GM12878 (cell line): ENCODE measurements around the gene SCNN1G. TPM values are rescaled to one million over a fixed set of nuclear protein-coding genes. Genes with fewer than 3 reads are reported as not detected.

Experiments used
- ATAC-seq: fragments of 200-7000 bp; cut with Tn5 transposase; 3 replicates; pipeline ENCODE4 v1.9.1; 2020; ENCODE audit warnings: mild to moderate bottlenecking, moderate library complexity
- BruUV-seq: library from RNA; stranded (reverse); fragments of 400-500 nt; replicated peaks from 2 replicates; lab custom pipeline; 2021; lab: Mats Ljungman, UMichigan
- CTCF ChIA-PET: fragments of 300-600 bp; sonication (Branson Sonifier 250); formaldehyde crosslinking; extraction: SDS; loops from one replicate; lab custom pipeline; 2021; ENCODE audit warnings: inconsistent platforms; lab: Yijun Ruan, JAX
- POLR2A ChIA-PET: fragments of 350-600 bp; formaldehyde crosslinking; extraction: SDS; loops from one replicate; lab custom pipeline; 2021; ENCODE audit warnings: inconsistent platforms; lab: Charles Lee
- RAD21 ChIA-PET: fragments of 300-600 bp; sonication (Branson Sonifier 250); formaldehyde crosslinking; loops from one replicate; lab custom pipeline; 2023; ENCODE audit warnings: antibody characterized with exemption; ENCODE audit not compliant: unreplicated experiment; lab: Charles Lee
- SMC1A ChIA-PET: fragments of 300-600 bp; sonication (Branson Sonifier 250); formaldehyde crosslinking; loops from one replicate; lab custom pipeline; 2023; ENCODE audit not compliant: unreplicated experiment, uncharacterized antibody; lab: Charles Lee
- DNase-seq: peaks from one replicate; pipeline ENCODE4 v3.0.0-alpha.2; 2011; ENCODE audit warnings: low read depth, low spot score
- FAIRE-seq: peaks from 3 replicates; lab custom pipeline; 2011; peaks lifted over from hg19 to GRCh38; lab: Jason Lieb, UNC
- H2AFZ ChIP-seq: 2 replicates; pipeline ENCODE4 v1.6.0; 2011; ENCODE audit warnings: low read depth, low read length, control low read depth; ENCODE audit not compliant: control insufficient read depth
- H3K27ac ChIP-seq: 2 replicates; pipeline ENCODE4 v1.5.1; 2011; ENCODE audit warnings: control low read depth; ENCODE audit not compliant: control insufficient read depth, insufficient read depth
- H3K27me3 ChIP-seq, 2 experiments: replicated peaks in 1 of 2; 2 replicates each; pipeline versions ENCODE4 v1.6.0 to v1.6.1; 2011; ENCODE audit warnings: low read length in 1 of 2; ENCODE audit not compliant: control insufficient read depth in 2 of 2, insufficient read depth in 2 of 2
- H3K36me3 ChIP-seq, 2 experiments: 2 replicates each; pipeline ENCODE4 v1.5.1; 2011; ENCODE audit warnings: low read length in 1 of 2; ENCODE audit not compliant: control insufficient read depth in 2 of 2, insufficient read depth in 2 of 2
- H3K4me1 ChIP-seq: 2 replicates; pipeline ENCODE4 v1.6.1; 2011; ENCODE audit warnings: mild to moderate bottlenecking, low read length, moderate library complexity, mixed read lengths; ENCODE audit not compliant: control insufficient read depth, insufficient read depth
- H3K4me2 ChIP-seq: 2 replicates; pipeline ENCODE4 v1.6.0; 2011; ENCODE audit warnings: control low read depth; ENCODE audit not compliant: control insufficient read depth, insufficient read depth
- H3K4me3 ChIP-seq: fragments of 200-600 bp; sonication (generic); 2 replicates; pipeline ENCODE4 v1.5.1; 2016
- H3K79me2 ChIP-seq: 2 replicates; pipeline ENCODE4 v1.6.0; 2011; ENCODE audit warnings: low read length; ENCODE audit not compliant: control insufficient read depth, insufficient read depth
- H3K9ac ChIP-seq: 2 replicates; pipeline ENCODE4 v1.8.0; 2011; ENCODE audit warnings: low read length, control low read depth, mixed read lengths; ENCODE audit not compliant: control insufficient read depth, insufficient read depth
- H3K9me3 ChIP-seq: replicated peaks from 3 replicates; pipeline ENCODE4 v1.5.1; 2011; ENCODE audit warnings: mild to moderate bottlenecking, low read length; ENCODE audit not compliant: control insufficient read depth, insufficient read depth
- H4K20me1 ChIP-seq: 2 replicates; pipeline ENCODE4 v1.6.0; 2011; ENCODE audit not compliant: control insufficient read depth, insufficient read depth
- BCL3 ChIP-seq: IDR thresholded peaks from 2 replicates; pipeline ENCODE4 v1.6.1; 2011; ENCODE audit warnings: borderline replicate concordance, low read depth, mild to moderate bottlenecking, moderate library complexity, low read length; ENCODE audit not compliant: insufficient read depth, poor library complexity, severe bottlenecking
- ETV6 ChIP-seq, 2 experiments: fragments of 450-650 bp in 1 of 2; IDR thresholded peaks in 1 of 2; conservative IDR thresholded peaks in 1 of 2; 2 replicates each; pipeline ENCODE4 v1.6.1; 2014; ENCODE audit warnings: antibody characterized with exemption in 1 of 2, borderline replicate concordance in 1 of 2, low read depth in 1 of 2, mild to moderate bottlenecking in 1 of 2, moderate library complexity in 1 of 2
- PKNOX1 ChIP-seq: fragments of 450-650 bp; IDR thresholded peaks from 2 replicates; pipeline ENCODE4 v1.6.1; 2016; ENCODE audit warnings: mild to moderate bottlenecking
- WGBS: methylation state at CpG from one replicate; pipeline ENCODE4 v1.1.6; 2016; ENCODE audit warnings: low lambda C conversion rate; ENCODE audit not compliant: insufficient replicate concordance, insufficient coverage; ENCODE audit errors: missing lambda C conversion rate; 5-methylcytosine and 5-hydroxymethylcytosine counted together
- in situ Hi-C: fragments of 300-500 bp; cut with MboI; formaldehyde crosslinking; loops from 9 replicates; pipeline ENCODE4 v1.14.3; 2018; ENCODE audit warnings: mixed read lengths
- intact Hi-C: fragments of 100-400 bp; cut with micrococcal nuclease; formaldehyde crosslinking; loops from one replicate; pipeline ENCODE4 v1.14.2; 2022; ENCODE audit not compliant: unreplicated experiment
- polyA plus RNA-seq, 11 experiments: library from polyadenylated mRNA; depleted of rRNA in 4 of 11; unstranded in 6 of 11; stranded (reverse) in 5 of 11; fragments of >200 nt; fragmentation: Nextera tagmentation in 4 of 11; fragmentation: Illumina TruSeq in 1 of 11; extraction: Ambion mirVana in 4 of 11; extraction: Trizol in 1 of 11; gene quantifications; 1 replicate in 1 of 11; 2 replicates in 10 of 11; pipeline versions ENCODE4 v1.2.1 to v1.2.3, GENCODE V29; 2011 to 2016; ENCODE audit warnings: inconsistent platforms in 2 of 11, missing spikeins in 2 of 11, low read depth in 1 of 11
- total RNA-seq, 4 experiments: library from RNA; depleted of rRNA in 3 of 4; stranded (reverse); fragments of >200 nt in 3 of 4; fragmentation: Illumina TruSeq in 1 of 4; extraction: Trizol in 1 of 4; gene quantifications; 2 replicates each; pipeline versions ENCODE4 v1.2.1 to v1.2.3, GENCODE V29; 2013 to 2021

SCNN1G gene
- total and polyA plus RNA-seq, 10 of the 15 experiments (the other 5 are each of a cell fraction or from before 2014, with no cell fraction given), result 0.04 to 0.86 (median 0.08) TPM; not detected in 5

GRCh38 chr16:23175651-23176050 is 6.9 kb upstream of the SCNN1G start (continued):
- TF ChIP-seq BCL3, result no peak

GRCh38 chr16:23181506-23181905 is 1.0 kb upstream of the SCNN1G start:
- TF ChIP-seq ETV6 (conservative IDR thresholded peaks at IDR 0.05 in 1 of 2, IDR thresholded peaks at IDR 0.05 in 1 of 2; ENCODE audit: borderline replicate concordance in 1 of 2, low read depth in 1 of 2) (0 out of 4 replicates have a peak, but pooled peaks of 1 of the 2 experiments have one; percentile 12), PKNOX1 (no peak)
- ChIA-PET CTCF (interaction anchor here (0.7 to 13.5 kb wide), 8 partner anchors 10 to 324 kb away, joined by 3 to 470 read pairs (median 4); no protein-coding TSS in a partner anchor), SMC1A (interaction anchor here (0.8 to 9.7 kb wide), 5 partner anchors 19 to 311 kb away, joined by 3 to 189 read pairs (median 3); no protein-coding TSS in a partner anchor), RAD21 (interaction anchor here (0.9 to 8.9 kb wide), 3 partner anchors 88 to 254 kb away, joined by 3 to 159 read pairs (median 6); no protein-coding TSS in a partner anchor), POLR2A (interaction anchor here (0.9 to 1.0 kb wide), 2 partner anchors 87 to 156 kb away, joined by 5 to 6 read pairs; no protein-coding TSS in a partner anchor)
- H3K27ac ChIP-seq, result no peak overlapping the region
- intact Hi-C loops (loop anchor here (5.0 kb wide), 2 partner anchors 111 to 156 kb away; no protein-coding TSS in a partner anchor), in situ Hi-C loops (no loop called here)
- BruUV-seq, result no TSS peak
- no peaks in the 10 kb centered on the region for H3K36me3 ChIP-seq
- H3K27me3 ChIP-seq, result peaks cover 3 to 7% of the 10 kb centered on the region in 2 experiments; a peak in 3 of 4 replicates
- WGBS, result 44% methylated on average over 4 of the region's 4 CpGs
- no peak overlapping the region for H3K4me2 ChIP-seq
- no peaks in the 10 kb centered on the region for H3K79me2 ChIP-seq
- H3K4me1 ChIP-seq, result peaks cover 7% of the 10 kb centered on the region
- H4K20me1 ChIP-seq, result no peaks in the 10 kb centered on the region
- H3K4me3 ChIP-seq, result no peak overlapping the region
- no peak overlapping the region for H2AFZ ChIP-seq
- FAIRE-seq, result no peak
- H3K9me3 ChIP-seq, result no peaks in the 10 kb centered on the region
- no peak for ATAC-seq
- H3K9ac ChIP-seq, result no peak overlapping the region
- DNase-seq, result no peak
